HEK293 (cell line): Measurements from ENCODE around the gene IQGAP3.

Source experiments
- CTCF ChIA-PET: fragments of 350-600 bp; formaldehyde crosslinking; extraction: SDS; loops from one replicate; lab custom pipeline; 2021; ENCODE audit warnings: antibody characterized with exemption; lab: Yijun Ruan, JAX
- POLR2A ChIA-PET: fragments of 300-600 bp; formaldehyde crosslinking; extraction: SDS; loops from one replicate; lab custom pipeline; 2020; ENCODE audit warnings: antibody characterized with exemption, inconsistent platforms; lab: Yijun Ruan, JAX
- H3K27ac ChIP-seq: fragments of 200-500 bp; sonication (Bioruptor generic); 2 replicates; pipeline ENCODE4 v1.5.1; 2014; ENCODE audit warnings: low read depth, low read length, control low read depth, inconsistent platforms; ENCODE audit errors: extremely low read depth
- H3K36me3 ChIP-seq, 2 experiments: fragments of 200-500 bp in 1 of 2; sonication (Bioruptor generic) in 1 of 2; 1 replicate in 1 of 2; 2 replicates in 1 of 2; pipeline ENCODE4 v1.5.1; 2014 to 2017; ENCODE audit warnings: inconsistent platforms in 2 of 2, low read length in 2 of 2; ENCODE audit not compliant: control insufficient read depth in 2 of 2, insufficient read depth in 1 of 2
- H3K4me1 ChIP-seq: fragments of 200-500 bp; sonication (Bioruptor generic); 2 replicates; pipeline ENCODE4 v1.5.1; 2014; ENCODE audit warnings: mild to moderate bottlenecking, low read length, inconsistent platforms; ENCODE audit not compliant: control insufficient read depth, insufficient read depth
- H3K4me3 ChIP-seq: 2 replicates; pipeline ENCODE4 v1.5.1; 2011; ENCODE audit warnings: low read depth, mild to moderate bottlenecking, control low read depth, low read length, moderate library complexity
- H3K9me3 ChIP-seq: fragments of 200-500 bp; sonication (Bioruptor generic); 2 replicates; pipeline ENCODE4 v1.5.1; 2014; ENCODE audit warnings: low read depth, low read length, inconsistent platforms; ENCODE audit not compliant: control insufficient read depth, insufficient read depth
- CTCF ChIP-seq: fragments of 450-650 bp; formaldehyde crosslinking; IDR thresholded peaks from 2 replicates; pipeline ENCODE4 v1.5.1; 2016; ENCODE audit warnings: missing biosample characterization, missing genetic modification characterization
- GLIS1 ChIP-seq: fragments of 450-650 bp; formaldehyde crosslinking; IDR thresholded peaks from 2 replicates; pipeline ENCODE4 v1.5.1; 2016; ENCODE audit warnings: missing biosample characterization, missing genetic modification characterization
- GLIS2 ChIP-seq: fragments of 450-650 bp; formaldehyde crosslinking; IDR thresholded peaks from 2 replicates; pipeline ENCODE4 v1.5.1; 2016; ENCODE audit warnings: missing biosample characterization, missing genetic modification characterization
- SETDB1 ChIP-seq: IDR thresholded peaks from one replicate; pipeline ENCODE4 v1.6.1; 2017; ENCODE audit warnings: mild to moderate bottlenecking, low read length, moderate library complexity, mixed read lengths; ENCODE audit not compliant: insufficient read length
- ZFP41 ChIP-seq: fragments of 450-650 bp; formaldehyde crosslinking; IDR thresholded peaks from 2 replicates; pipeline ENCODE4 v1.5.1; 2016; ENCODE audit warnings: missing biosample characterization, missing genetic modification characterization, borderline replicate concordance
- ZNF2 ChIP-seq: fragments of 450-650 bp; formaldehyde crosslinking; IDR thresholded peaks from 2 replicates; pipeline ENCODE4 v1.5.1; 2016; ENCODE audit warnings: missing biosample characterization, missing genetic modification characterization
- ZNF274 ChIP-seq, 2 experiments: fragments of 200-500 bp in 1 of 2; fragments of 450-650 bp in 1 of 2; sonication (Bioruptor generic) in 1 of 2; formaldehyde crosslinking in 1 of 2; IDR thresholded peaks; 2 replicates each; pipeline versions ENCODE4 v1.5.1 to v1.6.1; 2014 to 2016; ENCODE audit warnings: borderline replicate concordance in 1 of 2, inconsistent platforms in 1 of 2, low read length in 1 of 2, missing biosample characterization in 1 of 2, missing genetic modification characterization in 1 of 2
- ZNF335 ChIP-seq: fragments of 450-650 bp; formaldehyde crosslinking; conservative IDR thresholded peaks from 2 replicates; pipeline ENCODE4 v1.5.1; 2016; ENCODE audit warnings: missing biosample characterization, missing genetic modification characterization
- ZNF366 ChIP-seq: fragments of 450-650 bp; formaldehyde crosslinking; conservative IDR thresholded peaks from 2 replicates; pipeline ENCODE4 v1.5.1; 2016; ENCODE audit warnings: missing biosample characterization, missing genetic modification characterization
- ZNF488 ChIP-seq: fragments of 450-650 bp; formaldehyde crosslinking; IDR thresholded peaks from 2 replicates; pipeline ENCODE4 v1.5.1; 2016; ENCODE audit warnings: missing biosample characterization, missing genetic modification characterization
- ZNF558 ChIP-seq: fragments of 450-650 bp; formaldehyde crosslinking; IDR thresholded peaks from 2 replicates; pipeline ENCODE4 v1.5.1; 2016; ENCODE audit warnings: missing biosample characterization, missing genetic modification characterization
- ZNF626 ChIP-seq: fragments of 450-650 bp; sonication (Bioruptor Pico); formaldehyde crosslinking; IDR thresholded peaks from 2 replicates; pipeline ENCODE4 v1.5.1; 2018; ENCODE audit warnings: missing biosample characterization, missing genetic modification characterization, inconsistent platforms
- ZNF654 ChIP-seq: fragments of 450-650 bp; formaldehyde crosslinking; IDR thresholded peaks from 2 replicates; pipeline ENCODE4 v1.5.1; 2016; ENCODE audit warnings: low read depth, missing biosample characterization, missing genetic modification characterization

Gene IQGAP3

GRCh38 chr1:156584813-156585212 is 12.4 kb upstream of the IQGAP3 start:
- ChIA-PET POLR2A (no interaction called here), CTCF (interaction anchor here (0.7 to 3.3 kb wide), 14 partner anchors 9 to 201 kb away, joined by 3 to 18 read pairs (median 4); no protein-coding TSS in a partner anchor)
- Histone ChIP-seq H3K4me3 (no peak overlapping the region), H3K36me3 (no peaks in the 10 kb centered on the region), H3K4me1 (no peaks in the 10 kb centered on the region), H3K27ac (no peak overlapping the region), H3K9me3 (no peaks in the 10 kb centered on the region)
- TF ChIP-seq ZNF626 (tag by site-specific recombination): no peak
- no peak for TF ChIP-seq ZNF558 (tag by site-specific recombination)
- TF ChIP-seq SETDB1: no peak
- peak; percentile 86; the same call in 1 of the 2 replicates for TF ChIP-seq ZNF2 (tag by site-specific recombination)
- TF ChIP-seq CTCF (tag by site-specific recombination): peak; percentile 37; the same call in 1 of the 2 replicates
- TF ChIP-seq GLIS1 (tag by site-specific recombination): peak; percentile 31; the same call in 1 of the 2 replicates
- peak; percentile 48; the same call in 1 of the 2 replicates for TF ChIP-seq GLIS2 (tag by site-specific recombination)

GRCh38 chr1:156583821-156584622 is 11.7 kb upstream of the IQGAP3 start:
- Histone ChIP-seq H3K4me3 (no peak overlapping the region), H3K27ac (no peak overlapping the region), H3K9me3 (no peaks in the 10 kb centered on the region), H3K36me3 (no peaks in the 10 kb centered on the region), H3K4me1 (no peaks in the 10 kb centered on the region)
- TF ChIP-seq CTCF (tag by site-specific recombination): peak; percentile 69
- peak; percentile 76 for TF ChIP-seq ZNF366
- peak; percentile 90 for TF ChIP-seq ZNF654 (tag by site-specific recombination)
- no peak for TF ChIP-seq ZNF274 (IDR thresholded peaks at IDR 0.05; ENCODE audit: low read length)
- TF ChIP-seq ZNF274 (tag by site-specific recombination; IDR thresholded peaks at IDR 0.05; ENCODE audit: borderline replicate concordance): no peak
- no peak for TF ChIP-seq ZNF488
- peak; percentile 31; the same call in 1 of the 2 replicates for TF ChIP-seq GLIS1 (tag by site-specific recombination)
- TF ChIP-seq ZNF558 (tag by site-specific recombination): no peak
- 0 out of 2 replicates have a peak, but pooled peaks have one; percentile 24 for TF ChIP-seq ZNF335 (tag by site-specific recombination)
- TF ChIP-seq ZFP41 (tag by site-specific recombination): no peak
- ChIA-PET CTCF (interaction anchor here (0.6 to 3.3 kb wide), 11 partner anchors 7 to 201 kb away, joined by 3 to 18 read pairs (median 7); partner anchors contain the start of gene NAXE), POLR2A (no interaction called here)
